Suprapubic skin (tissue), 4 donors: ENCODE results near the gene KNCN.

ENCODE experiments used
- POLR2A ChIP-seq, 2 donors: fragments of 450-650 bp; IDR thresholded peaks; one replicate each; pipeline ENCODE4 v1.6.1; 2017; ENCODE audit warnings: antibody characterized with exemption in 2 of 2, mild to moderate bottlenecking in 2 of 2, moderate library complexity in 2 of 2
- POLR2AphosphoS5 ChIP-seq, 3 donors: sonication (generic); formaldehyde crosslinking; IDR thresholded peaks; one replicate each; pipeline ENCODE4 v1.6.1; 2017; ENCODE audit warnings: antibody characterized with exemption in 3 of 3
- TF ChIP-seq, protein P1 (sequence below), 2 donors: fragments of 200-600 bp in 1 of 2; fragments of 450-650 bp in 1 of 2; sonication (generic) in 1 of 2; IDR thresholded peaks; one replicate each; pipeline ENCODE4 v1.5.1; 2016 to 2019; ENCODE audit warnings: antibody characterized with exemption in 2 of 2, mild to moderate bottlenecking in 1 of 2, moderate library complexity in 1 of 2

DNA sequence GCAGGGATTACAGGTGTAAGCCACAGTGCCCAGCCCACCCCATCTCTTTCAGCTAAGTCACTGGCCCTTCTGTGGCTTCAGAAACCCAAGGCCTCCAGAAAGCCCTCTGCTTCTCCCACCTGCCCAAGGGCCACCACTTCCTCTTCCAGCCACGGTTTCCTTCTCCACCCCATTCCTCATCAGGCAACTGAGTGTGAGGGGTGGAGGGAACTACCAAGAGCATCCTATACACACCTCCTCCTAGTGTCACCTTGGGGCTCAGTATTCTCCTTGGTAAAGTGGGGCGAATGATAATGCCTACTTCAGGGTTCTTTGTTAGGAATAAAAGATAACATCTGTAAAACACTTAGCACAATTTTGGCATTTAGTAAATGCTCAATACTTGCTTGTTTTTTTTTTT is 30.0 kb downstream of the KNCN start:
- TF ChIP-seq, protein P1, sequence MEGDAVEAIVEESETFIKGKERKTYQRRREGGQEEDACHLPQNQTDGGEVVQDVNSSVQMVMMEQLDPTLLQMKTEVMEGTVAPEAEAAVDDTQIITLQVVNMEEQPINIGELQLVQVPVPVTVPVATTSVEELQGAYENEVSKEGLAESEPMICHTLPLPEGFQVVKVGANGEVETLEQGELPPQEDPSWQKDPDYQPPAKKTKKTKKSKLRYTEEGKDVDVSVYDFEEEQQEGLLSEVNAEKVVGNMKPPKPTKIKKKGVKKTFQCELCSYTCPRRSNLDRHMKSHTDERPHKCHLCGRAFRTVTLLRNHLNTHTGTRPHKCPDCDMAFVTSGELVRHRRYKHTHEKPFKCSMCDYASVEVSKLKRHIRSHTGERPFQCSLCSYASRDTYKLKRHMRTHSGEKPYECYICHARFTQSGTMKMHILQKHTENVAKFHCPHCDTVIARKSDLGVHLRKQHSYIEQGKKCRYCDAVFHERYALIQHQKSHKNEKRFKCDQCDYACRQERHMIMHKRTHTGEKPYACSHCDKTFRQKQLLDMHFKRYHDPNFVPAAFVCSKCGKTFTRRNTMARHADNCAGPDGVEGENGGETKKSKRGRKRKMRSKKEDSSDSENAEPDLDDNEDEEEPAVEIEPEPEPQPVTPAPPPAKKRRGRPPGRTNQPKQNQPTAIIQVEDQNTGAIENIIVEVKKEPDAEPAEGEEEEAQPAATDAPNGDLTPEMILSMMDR (IDR thresholded peaks at IDR 0.05) = no peak
- no peak for TF ChIP-seq POLR2A (IDR thresholded peaks at IDR 0.05)
- no peak for TF ChIP-seq POLR2AphosphoS5 (IDR thresholded peaks at IDR 0.05)
